Fibroblast of gingiva (primary cell): ENCODE data around the gene OPN4.

ENCODE experiments used
- DNase-seq: peaks from one replicate; pipeline ENCODE4 v3.0.0-alpha.2; 2011; ENCODE audit warnings: low read depth

The OPN4 gene

GRCh38 chr10:86662186-86663045 lies 8.1 kb downstream of the OPN4 start:
- no peak for DNase-seq

- no peak for DNase-seq
These were observed 8.6 kb downstream of the OPN4 start for GRCh38 chr10:86663046-86663345.

GRCh38 chr10:86663576-86664339 lies 9.4 kb downstream of the OPN4 start:
- no peak for DNase-seq

DNA sequence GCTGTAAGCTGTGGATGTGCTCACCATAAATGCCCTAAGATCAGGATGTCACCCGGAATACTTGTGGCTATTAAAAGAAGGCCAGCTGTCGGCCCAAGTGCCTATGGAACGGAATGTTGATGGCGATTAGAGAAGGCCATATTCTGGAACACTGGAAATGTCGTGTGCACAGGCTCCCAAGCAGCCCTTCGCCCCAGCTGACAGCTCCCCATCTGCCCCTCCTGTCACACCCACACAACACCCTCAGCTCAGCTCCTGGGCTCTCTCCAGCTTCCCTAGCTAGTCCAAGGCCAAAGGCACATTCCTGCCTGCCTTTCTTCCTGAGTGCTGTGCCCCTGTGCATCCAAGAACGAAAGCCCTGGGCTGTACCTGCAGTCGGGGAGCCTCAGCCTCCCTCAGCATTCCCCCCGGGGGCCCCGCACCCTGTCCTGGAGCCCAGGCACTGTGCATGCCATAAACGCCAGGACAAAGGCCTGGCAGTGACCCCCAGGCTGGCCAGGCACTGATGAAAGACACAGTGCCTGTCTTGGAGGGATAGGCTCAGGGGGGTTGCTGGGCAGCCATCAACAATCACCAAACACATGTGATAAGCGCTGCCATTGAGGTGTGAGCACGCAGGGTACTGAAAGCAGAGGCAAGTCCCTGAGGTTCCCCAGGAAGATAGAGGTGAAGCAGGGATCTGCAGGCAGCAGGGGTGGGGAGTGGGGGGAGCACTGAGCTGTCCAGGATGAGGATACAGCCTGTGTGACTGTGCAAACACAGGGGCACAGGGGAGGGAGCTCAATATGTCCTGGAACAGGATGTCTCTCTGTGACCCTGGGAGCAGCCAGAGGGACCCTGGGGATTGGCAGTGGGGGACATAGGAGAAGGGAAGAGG lies 10.2 kb downstream of the OPN4 start:
- DNase-seq: no peak

- no peak for DNase-seq
These were observed 10.9 kb downstream of the OPN4 start for GRCh38 chr10:86665218-86665607.

- DNase-seq: no peak
These were observed 11.5 kb downstream of the OPN4 start for GRCh38 chr10:86665868-86666267.

DNA sequence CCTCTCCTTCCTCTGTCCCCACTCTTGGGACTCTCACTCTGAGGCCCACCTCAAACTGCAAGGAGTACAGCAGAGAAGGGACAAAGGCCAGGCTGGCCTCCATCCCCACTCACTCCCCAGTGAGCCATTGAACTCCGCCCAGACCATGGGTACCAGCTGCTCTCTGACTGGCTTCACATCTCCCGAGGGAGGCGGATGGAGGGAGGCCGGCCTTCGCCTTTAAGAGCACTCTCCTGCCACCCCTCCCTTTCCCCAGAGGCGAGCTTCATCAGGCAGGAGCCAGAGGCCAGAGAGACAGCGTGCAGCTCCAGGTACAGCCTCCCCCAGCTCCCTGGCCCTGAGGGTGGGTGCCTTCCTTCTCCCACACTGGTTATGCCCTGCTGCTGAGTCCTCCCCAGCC lies 12.2 kb downstream of the OPN4 start:
- DNase-seq: no peak

- no peak for DNase-seq
These were observed 13.3 kb downstream of the OPN4 start for GRCh38 chr10:86667421-86668181.

GRCh38 chr10:86668297-86669165 lies 14.2 kb downstream of the OPN4 start, which contains the start of gene LDB3:
LDB3 (plus strand) TSS chr10:86668511; CDS start chr10:86668692, 181 bp downstream.
- no peak for DNase-seq

DNA sequence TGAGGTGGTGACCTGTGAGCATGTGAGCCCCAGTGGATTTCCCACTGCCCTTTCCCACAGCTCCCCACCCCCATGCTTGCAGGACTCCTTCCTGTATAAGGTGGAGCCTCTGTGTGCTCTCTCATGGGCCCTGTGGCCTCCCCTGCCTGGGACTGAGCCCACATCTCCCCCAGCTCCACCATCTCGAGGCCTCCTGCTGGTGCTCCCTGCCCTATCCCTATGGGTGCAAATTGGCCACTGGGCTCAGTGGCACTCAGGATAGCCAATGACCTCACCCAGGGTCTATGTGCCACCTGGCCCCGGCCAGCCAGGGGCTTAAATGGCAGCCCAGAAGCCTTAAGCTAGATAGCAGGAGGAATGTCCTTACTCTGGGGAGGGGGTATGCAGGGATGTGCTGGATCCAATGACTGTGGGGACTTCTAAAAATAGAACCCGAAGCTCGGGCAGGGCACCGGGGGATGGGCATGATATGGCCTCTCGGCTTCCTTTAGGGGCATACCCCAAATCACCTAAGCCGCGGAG lies 16.0 kb downstream of the OPN4 start:
- no peak for DNase-seq

DNA sequence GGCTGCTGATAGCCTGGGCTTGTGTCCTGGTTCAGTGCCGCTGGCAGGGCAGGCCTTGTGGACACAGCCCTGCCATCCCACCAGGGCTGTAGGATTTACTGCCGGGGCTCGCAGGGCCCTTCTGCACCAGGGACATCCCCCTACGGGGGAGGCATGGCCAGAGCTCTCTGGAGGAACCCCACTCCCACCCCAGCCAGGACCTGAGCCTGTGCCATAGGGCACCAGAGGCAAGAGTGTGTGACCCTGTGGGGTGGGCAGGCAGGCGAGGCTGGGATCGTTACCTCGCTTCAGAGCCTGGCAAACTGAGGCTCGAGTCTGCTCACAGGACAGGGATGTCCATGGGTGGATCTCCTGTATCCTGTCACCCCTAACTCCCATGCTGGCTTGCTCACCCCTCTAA lies 16.5 kb downstream of the OPN4 start:
- DNase-seq: no peak

GRCh38 chr10:86671419-86671818 lies 17.1 kb downstream of the OPN4 start:
- no peak for DNase-seq

GRCh38 chr10:86671985-86672710 lies 17.8 kb downstream of the OPN4 start:
- no peak for DNase-seq

- no peak for DNase-seq
These were observed 19.0 kb downstream of the OPN4 start for GRCh38 chr10:86673216-86673826.

- DNase-seq: no peak
These were observed 19.7 kb downstream of the OPN4 start for GRCh38 chr10:86673827-86674581.

DNA sequence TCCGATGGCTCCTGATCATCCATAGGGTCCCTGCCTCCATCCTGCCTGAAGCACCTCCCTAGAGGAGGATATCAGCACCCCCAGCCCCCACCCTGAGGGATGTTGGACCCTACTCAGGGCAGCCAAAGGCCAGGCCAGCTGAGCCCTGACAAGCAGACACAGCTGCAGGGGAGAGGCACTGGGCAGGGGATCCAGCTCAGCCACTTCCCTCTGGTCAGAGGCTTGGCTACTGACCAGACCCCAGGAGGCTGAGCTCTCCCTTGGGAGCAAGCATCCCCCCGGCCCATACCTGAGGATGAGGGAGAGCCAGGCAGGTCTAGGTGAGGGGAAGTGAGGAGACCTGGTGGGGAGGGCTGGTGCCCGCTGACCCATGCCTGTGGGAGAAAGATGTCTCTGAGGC lies 20.6 kb downstream of the OPN4 start:
- no peak for DNase-seq

DNA sequence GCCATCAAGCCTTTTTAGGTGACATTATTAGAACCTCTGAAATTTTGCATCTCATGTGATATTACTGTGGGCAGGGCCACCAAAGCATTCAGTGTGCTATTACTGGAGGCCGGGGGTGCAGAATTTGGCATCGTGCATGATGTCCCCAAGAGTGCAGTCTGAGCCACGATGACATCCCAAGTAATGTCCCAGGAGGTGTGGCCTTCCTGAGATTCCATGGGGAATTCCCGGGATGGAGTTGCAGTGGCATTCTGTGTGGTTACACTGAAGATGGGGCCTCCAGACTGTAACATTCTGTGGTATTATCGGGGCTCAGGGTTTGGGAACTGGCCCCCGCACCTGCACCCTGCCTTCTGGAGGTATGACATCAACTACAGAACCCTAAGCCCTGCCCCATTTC lies 23.0 kb downstream of the OPN4 start:
- DNase-seq: no peak

DNA sequence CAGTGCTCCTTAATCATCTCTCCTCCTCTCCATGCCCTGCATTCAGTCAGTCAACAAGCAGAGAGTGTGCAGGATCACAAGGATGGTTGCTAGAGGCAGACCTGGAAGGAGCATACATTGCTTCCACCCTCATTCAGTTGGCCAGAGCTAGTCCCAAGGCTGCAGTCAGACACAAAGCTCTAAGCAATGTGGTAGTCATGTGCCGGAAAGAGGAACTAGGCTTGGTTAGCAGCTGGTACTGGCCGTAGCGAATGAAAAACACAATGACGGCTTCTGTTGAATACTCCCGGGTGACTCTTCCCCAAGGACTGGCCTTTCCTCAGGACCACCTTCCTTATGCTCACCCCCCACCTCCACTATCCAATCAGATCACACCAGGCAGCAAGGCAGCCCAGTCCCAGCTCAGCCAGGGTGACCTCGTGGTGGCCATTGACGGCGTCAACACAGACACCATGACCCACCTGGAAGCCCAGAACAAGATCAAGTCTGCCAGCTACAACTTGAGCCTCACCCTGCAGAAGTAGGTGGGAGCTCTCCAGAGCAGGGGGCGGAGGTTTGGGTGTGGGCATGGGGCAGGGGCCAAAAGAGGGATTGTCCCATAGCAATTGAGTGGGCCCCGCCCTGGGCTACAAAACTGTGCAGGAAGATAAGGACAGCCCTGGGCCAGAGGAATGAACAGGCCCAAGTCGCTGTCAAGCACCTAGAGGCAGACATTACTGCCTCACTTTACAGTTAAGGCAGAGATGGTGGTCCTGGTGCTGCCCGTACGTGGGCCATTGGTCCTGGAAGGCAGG lies 24.8 kb downstream of the OPN4 start:
- DNase-seq: no peak
